HepG2 (cell line): ENCODE data around the gene GKN1. TPM values are rescaled to one million over a fixed set of nuclear protein-coding genes. Genes with fewer than 3 reads are reported as not detected.

Experiments used
- ATAC-seq: fragments of 200-7000 bp; cut with Tn5 transposase; 3 replicates; pipeline ENCODE4 v1.9.1; 2020; ENCODE audit warnings: mild to moderate bottlenecking, moderate library complexity
- BruUV-seq: library from RNA; stranded (reverse); fragments of 400-500 nt; replicated peaks from 2 replicates; lab custom pipeline; 2021; lab: Mats Ljungman, UMichigan
- CTCF ChIA-PET: fragments of 300-600 bp; formaldehyde crosslinking; extraction: SDS; loops from one replicate; lab custom pipeline; 2021; ENCODE audit warnings: low total read pairs, inconsistent platforms, low intra/inter-chr PET ratio; lab: Yijun Ruan, JAX
- POLR2A ChIA-PET: fragments of 350-600 bp; sonication (Branson Sonifier 250); formaldehyde crosslinking; loops from one replicate; lab custom pipeline; 2020; ENCODE audit warnings: antibody characterized with exemption, inconsistent platforms; lab: Yijun Ruan, JAX
- DNase-seq: peaks from one replicate; pipeline ENCODE4 v3.0.0-alpha.2; 2015; ENCODE audit warnings: low spot score
- FAIRE-seq: peaks from 3 replicates; lab custom pipeline; 2011; peaks lifted over from hg19 to GRCh38; lab: Jason Lieb, UNC
- H2AFZ ChIP-seq: one replicate; pipeline ENCODE4 v1.6.1; 2011; ENCODE audit warnings: low read length, inconsistent platforms
- H3K27ac ChIP-seq: fragments of 300-600 bp; 3 replicates; pipeline ENCODE4 v1.8.0; 2011; ENCODE audit warnings: mixed run types, mild to moderate bottlenecking, mixed read lengths, low read length, inconsistent platforms; ENCODE audit not compliant: insufficient read depth; ENCODE audit errors: extremely low read length
- H3K27me3 ChIP-seq, 2 experiments: fragments of 200-600 bp in 1 of 2; 2 replicates in 1 of 2; 3 replicates in 1 of 2; pipeline versions ENCODE4 v1.6.0 to v1.8.0; 2011; ENCODE audit warnings: low read length in 2 of 2, mild to moderate bottlenecking in 2 of 2, moderate library complexity in 2 of 2, inconsistent platforms in 1 of 2; ENCODE audit not compliant: insufficient read depth in 2 of 2, control insufficient read depth in 1 of 2
- H3K36me3 ChIP-seq, 2 experiments: fragments of 200-600 bp in 1 of 2; replicated peaks in 1 of 2; 2 replicates in 1 of 2; 3 replicates in 1 of 2; pipeline versions ENCODE4 v1.5.1 to v1.8.0; 2011; ENCODE audit warnings: low read length in 2 of 2, inconsistent platforms in 1 of 2; ENCODE audit not compliant: insufficient read depth in 2 of 2, control insufficient read depth in 1 of 2
- H3K4me1 ChIP-seq: 2 replicates; pipeline ENCODE4 v1.5.1; 2012; ENCODE audit warnings: low read length, inconsistent platforms; ENCODE audit not compliant: insufficient read depth
- H3K4me2 ChIP-seq: 2 replicates; pipeline ENCODE4 v1.6.0; 2011; ENCODE audit warnings: low read depth, low read length, inconsistent platforms
- H3K4me3 ChIP-seq, 3 experiments: fragments of 200-600 bp in 1 of 3; sonication (generic), shearing (Covaris generic) in 1 of 3; replicated peaks in 1 of 3; 2 replicates each; pipeline ENCODE4 v1.5.1; 2011 to 2016; ENCODE audit warnings: low read length in 3 of 3, inconsistent platforms in 2 of 3, low read depth in 2 of 3, mild to moderate bottlenecking in 2 of 3, control low read depth in 1 of 3, mixed read lengths in 1 of 3; ENCODE audit not compliant: insufficient read depth in 1 of 3
- H3K79me2 ChIP-seq: one replicate; pipeline ENCODE4 v1.6.1; 2011; ENCODE audit warnings: low read length, inconsistent platforms; ENCODE audit not compliant: insufficient read depth
- H3K9ac ChIP-seq: 2 replicates; pipeline ENCODE4 v1.6.0; 2011; ENCODE audit warnings: mild to moderate bottlenecking, low read depth, low read length, inconsistent platforms; ENCODE audit not compliant: insufficient read depth
- H3K9me3 ChIP-seq: 2 replicates; pipeline ENCODE4 v1.5.1; 2012; ENCODE audit warnings: mild to moderate bottlenecking, low read length
- H4K20me1 ChIP-seq: 2 replicates; pipeline ENCODE4 v1.6.0; 2011; ENCODE audit warnings: inconsistent platforms, mild to moderate bottlenecking, low read length, moderate library complexity; ENCODE audit not compliant: insufficient read depth
- HMG20A ChIP-seq: IDR thresholded peaks from 2 replicates; pipeline ENCODE4 v1.6.1; 2016; ENCODE audit warnings: borderline replicate concordance
- HNRNPL ChIP-seq: fragments of 200-400 bp; formaldehyde crosslinking; IDR thresholded peaks from 2 replicates; pipeline ENCODE4 v1.6.1; 2017; ENCODE audit warnings: mild to moderate bottlenecking, low read depth, low read length
- HOMEZ ChIP-seq: IDR thresholded peaks from 2 replicates; pipeline ENCODE4 v1.6.1; 2016; ENCODE audit warnings: low read depth
- MYNN ChIP-seq: sonication (generic); formaldehyde crosslinking; IDR thresholded peaks from 2 replicates; pipeline ENCODE4 v1.4.0; 2020; ENCODE audit warnings: mild to moderate bottlenecking, low read depth, missing genetic modification reagents
- NFRKB ChIP-seq: fragments of 450-650 bp; IDR thresholded peaks from 2 replicates; pipeline ENCODE4 v1.6.1; 2017
- TFE3 ChIP-seq: IDR thresholded peaks from 2 replicates; pipeline ENCODE4 v1.6.1; 2016
- ZNF577 ChIP-seq: sonication (generic); formaldehyde crosslinking; IDR thresholded peaks from 2 replicates; pipeline ENCODE4 v1.4.0; 2020; ENCODE audit warnings: mild to moderate bottlenecking, low read depth, missing genetic modification reagents, borderline replicate concordance
- ZNF674 ChIP-seq: sonication (generic); formaldehyde crosslinking; IDR thresholded peaks from 2 replicates; pipeline ENCODE4 v1.5.0; 2020; ENCODE audit warnings: low read depth, mild to moderate bottlenecking, missing genetic modification reagents
- ZNF781 ChIP-seq: sonication (generic); formaldehyde crosslinking; IDR thresholded peaks from 2 replicates; pipeline ENCODE4 v1.5.1; 2020; ENCODE audit warnings: borderline replicate concordance, mild to moderate bottlenecking, missing genetic modification reagents; ENCODE audit errors: not compliant biosample characterization
- WGBS: methylation state at CpG from one replicate; pipeline ENCODE4 v1.1.6; 2017; ENCODE audit warnings: low lambda C conversion rate; 5-methylcytosine and 5-hydroxymethylcytosine counted together
- in situ Hi-C: cut with HindIII; loops from 2 replicates; pipeline ENCODE4 v1.10.0; 2017; ENCODE audit warnings: low pct_unique_long_range_greater_than_20kb; ENCODE audit not compliant: extremely low pct_ligation_motif_present
- intact Hi-C: fragments of 100-400 bp; cut with micrococcal nuclease; formaldehyde crosslinking; loops from one replicate; pipeline ENCODE4 v1.10.0; 2022; ENCODE audit not compliant: unreplicated experiment
- polyA plus RNA-seq, 8 experiments: library from polyadenylated mRNA; depleted of rRNA in 3 of 8; stranded (reverse) in 7 of 8; unstranded in 1 of 8; fragments of >200 nt; fragmentation: Illumina TruSeq in 4 of 8; extraction: Trizol in 4 of 8; gene quantifications; 2 replicates each; pipeline versions ENCODE4 v1.2.1 to v1.2.3, GENCODE V29; 2011 to 2016; ENCODE audit warnings: low read depth in 4 of 8, missing spikeins in 1 of 8, mixed read lengths in 1 of 8; ENCODE audit not compliant: insufficient read depth in 1 of 8
- total RNA-seq, 5 experiments: library from RNA; depleted of rRNA; stranded (reverse); fragments of >200 nt; fragmentation: Illumina TruSeq; extraction: Trizol; gene quantifications; 2 replicates each; pipeline ENCODE4 v1.2.3, GENCODE V29; 2016; ENCODE audit warnings: low read depth in 1 of 5
- TF ChIP-seq, protein P1 (sequence below): sonication (generic); formaldehyde crosslinking; IDR thresholded peaks from 2 replicates; pipeline ENCODE4 v1.5.1; 2020; ENCODE audit warnings: mild to moderate bottlenecking, missing genetic modification reagents, borderline replicate concordance

GKN1 gene
- total and polyA plus RNA-seq, 2 of the 13 experiments (the other 11 are each of a cell fraction or from before 2014, with no cell fraction given), result not detected

- Histone ChIP-seq H3K4me1 (no peaks in the 10 kb centered on the region), H3K4me3 (no peak within 1 kb of the TSS), H3K4me2 (no peak within 1 kb of the TSS), H4K20me1 (no peaks in the 10 kb centered on the region), H3K79me2 (no peaks in the 10 kb centered on the region), H2AFZ (no peak within 1 kb of the TSS), H3K36me3 (no peaks in the 10 kb centered on the region), H3K9ac (no peak within 1 kb of the TSS), H3K27ac (no peak within 1 kb of the TSS), H3K9me3 (no peaks in the 10 kb centered on the region), H3K27me3 (peaks cover 2 to 40% of the 10 kb centered on the region in 2 experiments; a peak in 4 of 5 replicates)
- ATAC-seq (no peak), DNase-seq (no peak), FAIRE-seq (no peak)
- ChIA-PET POLR2A (no interaction called here), CTCF (no interaction called here)
- BruUV-seq, result no TSS peak
- 16% methylated on average over 4 of the region's 4 CpGs for WGBS
- in situ Hi-C loops, result no loop called here
- TF ChIP-seq MYNN (CRISPR knock-in tag) (no peak), ZNF577 (CRISPR knock-in tag) (no peak), HNRNPL (no peak), HMG20A (CRISPR knock-in tag) (no peak), HOMEZ (no peak), TFE3 (CRISPR knock-in tag) (no peak), NFRKB (no peak), ZNF781 (no peak), ZNF674 (CRISPR knock-in tag) (no peak)
- TF ChIP-seq, protein P1, sequence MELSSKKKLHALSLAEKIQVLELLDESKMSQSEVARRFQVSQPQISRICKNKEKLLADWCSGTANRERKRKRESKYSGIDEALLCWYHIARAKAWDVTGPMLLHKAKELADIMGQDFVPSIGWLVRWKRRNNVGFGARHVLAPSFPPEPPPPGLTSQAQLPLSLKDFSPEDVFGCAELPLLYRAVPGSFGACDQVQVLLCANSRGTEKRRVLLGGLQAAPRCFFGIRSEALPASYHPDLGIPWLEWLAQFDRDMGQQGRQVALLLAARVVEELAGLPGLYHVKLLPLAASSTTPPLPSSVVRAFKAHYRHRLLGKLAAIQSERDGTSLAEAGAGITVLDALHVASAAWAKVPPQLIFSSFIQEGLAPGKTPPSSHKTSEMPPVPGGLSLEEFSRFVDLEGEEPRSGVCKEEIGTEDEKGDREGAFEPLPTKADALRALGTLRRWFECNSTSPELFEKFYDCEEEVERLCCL (CRISPR knock-in tag), result no peak
- intact Hi-C loops, result no loop called here
Observed at GRCh38 chr2:68952887-68953521, 21.4 kb upstream of the GKN1 start, which contains the start of gene GKN2. Gene GKN2 (minus strand): TSS chr2:68952893. CDS start chr2:68952861, 32 bp downstream.
